K562 (cell line): ENCODE results near the gene IDS. TPM values are rescaled to one million over a fixed set of nuclear protein-coding genes. Genes with fewer than 3 reads are reported as not detected.

Source experiments
- ATAC-seq: fragments of 200-7000 bp; cut with Tn5 transposase; 3 replicates; pipeline ENCODE4 v1.9.1; 2020; ENCODE audit warnings: moderate library complexity
- BruUV-seq: library from RNA; stranded (reverse); fragments of 400-500 nt; replicated peaks from 2 replicates; lab custom pipeline; 2021; lab: Mats Ljungman, UMichigan
- CTCF ChIA-PET: fragments of 300-600 bp; formaldehyde crosslinking; extraction: SDS; loops from one replicate; lab custom pipeline; 2021; ENCODE audit warnings: low intra/inter-chr PET ratio; lab: Yijun Ruan, JAX
- POLR2A ChIA-PET: fragments of 300-600, 350-650 bp; sonication (Branson Sonifier 250); formaldehyde crosslinking; extraction: SDS; loops from one replicate; lab custom pipeline; 2021; ENCODE audit warnings: antibody characterized with exemption, inconsistent platforms; lab: Yijun Ruan, JAX
- DNase-seq, 4 experiments: peaks; one replicate each; pipeline versions ENCODE4 v3.0.0 to v3.0.0-alpha.2; 2011 to 2018; ENCODE audit warnings: low spot score in 3 of 4, mixed read lengths in 3 of 4; ENCODE audit errors: extremely low read depth in 1 of 4
- FAIRE-seq: peaks from 2 replicates; lab custom pipeline; 2011; peaks lifted over from hg19 to GRCh38; lab: Jason Lieb, UNC
- H2AFZ ChIP-seq: 2 replicates; pipeline ENCODE4 v1.6.0; 2011; ENCODE audit warnings: low read depth, low read length, control low read depth, inconsistent platforms
- H3K27ac ChIP-seq: fragments of 200-600 bp; 3 replicates; pipeline ENCODE4 v1.8.0; 2011; ENCODE audit warnings: low read depth, mild to moderate bottlenecking, control low read depth, inconsistent platforms, low read length, moderate library complexity, mixed read lengths; ENCODE audit errors: extremely low read depth
- H3K27me3 ChIP-seq, 2 experiments: fragments of 300-600 bp in 1 of 2; 2 replicates in 1 of 2; 3 replicates in 1 of 2; pipeline versions ENCODE4 v1.6.0 to v1.8.0; 2011; ENCODE audit warnings: inconsistent platforms in 2 of 2, low read length in 2 of 2, mild to moderate bottlenecking in 1 of 2, mixed read lengths in 1 of 2, moderate library complexity in 1 of 2; ENCODE audit not compliant: control insufficient read depth in 2 of 2, insufficient read depth in 2 of 2
- H3K36me3 ChIP-seq: fragments of 300-600 bp; 3 replicates; pipeline ENCODE4 v1.8.0; 2011; ENCODE audit warnings: mild to moderate bottlenecking, low read length, inconsistent platforms; ENCODE audit not compliant: control insufficient read depth, insufficient read depth
- H3K4me1 ChIP-seq, 2 experiments: fragments of 200-600 bp in 1 of 2; replicated peaks in 1 of 2; 2 replicates in 1 of 2; 3 replicates in 1 of 2; pipeline versions ENCODE4 v1.5.1 to v1.8.0; 2011; ENCODE audit warnings: inconsistent platforms in 2 of 2, low read length in 2 of 2, mild to moderate bottlenecking in 1 of 2, mixed read lengths in 1 of 2, moderate library complexity in 1 of 2; ENCODE audit not compliant: control insufficient read depth in 2 of 2, insufficient read depth in 2 of 2
- H3K4me2 ChIP-seq: 2 replicates; pipeline ENCODE4 v1.6.1; 2011; ENCODE audit warnings: low read length, control low read depth, inconsistent platforms, mixed read lengths; ENCODE audit not compliant: insufficient read depth
- H3K4me3 ChIP-seq: fragments of 200-600 bp; sonication (generic), shearing (Covaris generic); 2 replicates; pipeline ENCODE4 v1.5.1; 2016; ENCODE audit warnings: control low read depth, inconsistent platforms
- H3K79me2 ChIP-seq: fragments of 200-600 bp; 3 replicates; pipeline ENCODE4 v1.8.0; 2011; ENCODE audit warnings: low read length, inconsistent platforms; ENCODE audit not compliant: control insufficient read depth, insufficient read depth
- H3K9ac ChIP-seq, 2 experiments: 2 replicates each; pipeline versions ENCODE4 v1.6.0 to v1.6.1; 2011; ENCODE audit warnings: low read depth in 2 of 2, low read length in 2 of 2, control low read depth in 1 of 2, inconsistent platforms in 1 of 2, mild to moderate bottlenecking in 1 of 2, mixed read lengths in 1 of 2; ENCODE audit not compliant: insufficient read depth in 1 of 2
- H3K9me1 ChIP-seq: one replicate; pipeline ENCODE4 v1.6.0; 2011; ENCODE audit warnings: inconsistent platforms, mild to moderate bottlenecking, low read length, moderate library complexity; ENCODE audit not compliant: control insufficient read depth, insufficient read depth
- H3K9me3 ChIP-seq: replicated peaks from 2 replicates; pipeline ENCODE4 v1.5.1; 2011; ENCODE audit warnings: low read depth, low read length, inconsistent platforms; ENCODE audit not compliant: control insufficient read depth, insufficient read depth
- H4K20me1 ChIP-seq: replicated peaks from 2 replicates; pipeline ENCODE4 v1.6.1; 2011; ENCODE audit warnings: low read length, inconsistent platforms, mixed read lengths; ENCODE audit not compliant: control insufficient read depth, insufficient read depth
- ARID3B ChIP-seq: fragments of 250-450 bp; sonication (Bioruptor Pico); IDR thresholded peaks from 2 replicates; pipeline ENCODE4 v1.4.0; 2020; ENCODE audit warnings: borderline replicate concordance
- CREB5 ChIP-seq: fragments of 250-450 bp; sonication (Bioruptor Pico); IDR thresholded peaks from 2 replicates; pipeline ENCODE4 v1.5.0; 2020; ENCODE audit warnings: mild to moderate bottlenecking
- DACH1 ChIP-seq: fragments of 450-650 bp; IDR thresholded peaks from 2 replicates; pipeline ENCODE4 v1.6.1; 2018; ENCODE audit not compliant: partially characterized antibody
- ELF2 ChIP-seq: fragments of 250-450 bp; sonication (Bioruptor Pico); IDR thresholded peaks from 2 replicates; pipeline ENCODE4 v1.5.0; 2021; ENCODE audit warnings: mild to moderate bottlenecking
- GTF3C2 ChIP-seq: IDR thresholded peaks from 3 replicates; pipeline ENCODE4 v1.6.1; 2011; ENCODE audit warnings: borderline replicate concordance, mild to moderate bottlenecking, moderate library complexity; ENCODE audit not compliant: insufficient read length; ENCODE audit errors: extremely low read depth
- KDM4B ChIP-seq, 2 experiments: fragments of 450-650 bp in 1 of 2; sonication (generic) in 1 of 2; IDR thresholded peaks; 2 replicates each; pipeline ENCODE4 v1.6.1; 2016 to 2017; ENCODE audit warnings: borderline replicate concordance in 2 of 2, antibody characterized with exemption in 1 of 2, low read depth in 1 of 2, mild to moderate bottlenecking in 1 of 2
- NR2C1 ChIP-seq, 2 experiments: fragments of 450-650 bp; IDR thresholded peaks; 2 replicates each; pipeline ENCODE4 v1.6.1; 2017; ENCODE audit warnings: mild to moderate bottlenecking in 2 of 2, antibody characterized with exemption in 1 of 2, inconsistent platforms in 1 of 2, missing compliant biosample characterization in 1 of 2, missing genetic modification characterization in 1 of 2
- RBM17 ChIP-seq: fragments of 200-400 bp; formaldehyde crosslinking; IDR thresholded peaks from 2 replicates; pipeline ENCODE4 v1.6.1; 2017; ENCODE audit warnings: low read depth, mild to moderate bottlenecking, low read length, borderline replicate concordance
- THAP7 ChIP-seq: fragments of 250-450 bp; sonication (Bioruptor Pico); IDR thresholded peaks from 2 replicates; pipeline ENCODE4 v1.5.0; 2021
- YBX1 ChIP-seq: fragments of 450-650 bp; IDR thresholded peaks from 2 replicates; pipeline ENCODE4 v1.7.1; 2016; ENCODE audit warnings: mild to moderate bottlenecking
- ZFPM2 ChIP-seq: fragments of 250-450 bp; sonication (Bioruptor Pico); IDR thresholded peaks from 2 replicates; pipeline ENCODE4 v1.5.1; 2022; ENCODE audit warnings: mild to moderate bottlenecking
- ZFX ChIP-seq: sonication (generic); formaldehyde crosslinking; IDR thresholded peaks from 2 replicates; pipeline ENCODE4 v1.8.0; 2022; ENCODE audit warnings: mild to moderate bottlenecking, missing genetic modification reagents, moderate library complexity
- ZNF133 ChIP-seq: fragments of 250-450 bp; sonication (Bioruptor Pico); IDR thresholded peaks from 2 replicates; pipeline ENCODE4 v1.4.0; 2020; ENCODE audit warnings: mild to moderate bottlenecking
- ZSCAN29 ChIP-seq: fragments of 450-650 bp; IDR thresholded peaks from 2 replicates; pipeline ENCODE4 v1.6.1; 2017
- WGBS: fragments of 100-300 bp; shearing (Covaris generic); methylation state at CpG from one replicate; pipeline ENCODE4 v1.1.6; 2016; ENCODE audit warnings: low coverage, mixed read lengths; ENCODE audit not compliant: insufficient coverage; ENCODE audit errors: missing lambda C conversion rate; 5-methylcytosine and 5-hydroxymethylcytosine counted together
- in situ Hi-C: fragments of 300-500 bp; cut with MboI; formaldehyde crosslinking; loops from 4 replicates; pipeline ENCODE4 v1.15.0; 2018; ENCODE audit warnings: inconsistent platforms, mixed read lengths
- intact Hi-C: fragments of 100-400 bp; cut with micrococcal nuclease; formaldehyde crosslinking; loops from 2 replicates; pipeline ENCODE4 v1.14.2; 2022
- polyA plus RNA-seq, 8 experiments: library from polyadenylated mRNA; depleted of rRNA in 4 of 8; stranded (reverse) in 5 of 8; unstranded in 3 of 8; fragments of >200 nt; fragmentation: Nextera tagmentation in 2 of 8; fragmentation: Illumina TruSeq in 1 of 8; extraction: Ambion mirVana in 2 of 8; extraction: Trizol in 1 of 8; gene quantifications; 2 replicates each; pipeline versions ENCODE4 v1.2.1 to v1.2.3, GENCODE V29; 2011 to 2014; ENCODE audit warnings: inconsistent platforms in 1 of 8, missing spikeins in 1 of 8
- total RNA-seq, 7 experiments: library from RNA; depleted of rRNA in 6 of 7; stranded (reverse); fragments of >200 nt in 6 of 7; fragmentation: Illumina TruSeq in 2 of 7; extraction: Trizol in 2 of 7; gene quantifications; 2 replicates each; pipeline versions ENCODE4 v1.2.1 to v1.2.3, GENCODE V29; 2011 to 2021; ENCODE audit warnings: low replicate concordance in 1 of 7

The IDS gene
- total and polyA plus RNA-seq, 9 of the 15 experiments (the other 6 are each of a cell fraction or from before 2014, with no cell fraction given), result 2.0 to 18.6 (median 8.6) TPM

GRCh38 chrX:149508467-149508866 lies 3.4 kb upstream of the IDS start:
- Histone ChIP-seq H3K79me2 (no peaks in the 10 kb centered on the region), H3K9me1 (peaks cover 4% of the 10 kb centered on the region), H3K4me2 (no peak overlapping the region), H3K4me3 (no peak overlapping the region), H3K9ac (no peak overlapping the region), H3K27ac (no peak overlapping the region), H4K20me1 (no peaks in the 10 kb centered on the region; the same call in 1 of the 2 replicates), H3K27me3 (peaks cover 0 to 7% of the 10 kb centered on the region in 2 experiments; a peak in 3 of 5 replicates), H2AFZ (no peak overlapping the region), H3K36me3 (no peaks in the 10 kb centered on the region), H3K9me3 (no peaks in the 10 kb centered on the region), H3K4me1 (peaks cover 14 to 17% of the 10 kb centered on the region in 2 experiments; a peak in 4 of 5 replicates)
- intact Hi-C loops, result loop anchor here (5.0 kb wide), 1 partner anchor 34 kb away; the partner anchor contains the start of gene EOLA1
- FAIRE-seq (no peak), ATAC-seq (no peak), DNase-seq (no peak)
- TF ChIP-seq ZFPM2 (CRISPR knock-in tag), result no peak
- TF ChIP-seq RBM17, result no peak
- no peak for TF ChIP-seq ARID3B (CRISPR knock-in tag)
- no peak for TF ChIP-seq THAP7
- TF ChIP-seq ZSCAN29, result no peak
- no peak for TF ChIP-seq YBX1
- TF ChIP-seq GTF3C2, result no peak
- TF ChIP-seq ELF2 (CRISPR knock-in tag), result no peak
- TF ChIP-seq KDM4B (IDR thresholded peaks at IDR 0.05; ENCODE audit: borderline replicate concordance in 2 of 2, low read depth in 1 of 2), result no peak
- no peak for TF ChIP-seq DACH1
- no peak for TF ChIP-seq ZNF133 (CRISPR knock-in tag)
- TF ChIP-seq ZFX (CRISPR knock-in tag), result no peak
- no peak for TF ChIP-seq CREB5
- TF ChIP-seq NR2C1 (IDR thresholded peaks at IDR 0.05), result no peak
- no peak for TF ChIP-seq NR2C1 (tag; IDR thresholded peaks at IDR 0.05)
- 10% methylated on average over 1 of the region's 1 CpG for WGBS
- in situ Hi-C loops, result loop anchor here (25.0 kb wide), 1 partner anchor 129 kb away; the partner anchor contains the start of gene TMEM185A
- POLR2A ChIA-PET, result no interaction called here
- no TSS peak for BruUV-seq
- CTCF ChIA-PET, result no interaction called here
